GM21723 (cell line): ENCODE results near the gene TPSB2.
"Not testable (repeated sequence)": the region's sequence is repeated elsewhere in the genome, so short reads cannot be mapped to it uniquely, and the experiment has no call there.

Experiments used
- ATAC-seq: cut with Tn5 transposase; IDR thresholded peaks from one replicate; pipeline ENCODE4 v1.9.1; 2021; ENCODE audit warnings: mild to moderate bottlenecking, moderate library complexity; ENCODE audit not compliant: unreplicated experiment

TPSB2 gene

DNA sequence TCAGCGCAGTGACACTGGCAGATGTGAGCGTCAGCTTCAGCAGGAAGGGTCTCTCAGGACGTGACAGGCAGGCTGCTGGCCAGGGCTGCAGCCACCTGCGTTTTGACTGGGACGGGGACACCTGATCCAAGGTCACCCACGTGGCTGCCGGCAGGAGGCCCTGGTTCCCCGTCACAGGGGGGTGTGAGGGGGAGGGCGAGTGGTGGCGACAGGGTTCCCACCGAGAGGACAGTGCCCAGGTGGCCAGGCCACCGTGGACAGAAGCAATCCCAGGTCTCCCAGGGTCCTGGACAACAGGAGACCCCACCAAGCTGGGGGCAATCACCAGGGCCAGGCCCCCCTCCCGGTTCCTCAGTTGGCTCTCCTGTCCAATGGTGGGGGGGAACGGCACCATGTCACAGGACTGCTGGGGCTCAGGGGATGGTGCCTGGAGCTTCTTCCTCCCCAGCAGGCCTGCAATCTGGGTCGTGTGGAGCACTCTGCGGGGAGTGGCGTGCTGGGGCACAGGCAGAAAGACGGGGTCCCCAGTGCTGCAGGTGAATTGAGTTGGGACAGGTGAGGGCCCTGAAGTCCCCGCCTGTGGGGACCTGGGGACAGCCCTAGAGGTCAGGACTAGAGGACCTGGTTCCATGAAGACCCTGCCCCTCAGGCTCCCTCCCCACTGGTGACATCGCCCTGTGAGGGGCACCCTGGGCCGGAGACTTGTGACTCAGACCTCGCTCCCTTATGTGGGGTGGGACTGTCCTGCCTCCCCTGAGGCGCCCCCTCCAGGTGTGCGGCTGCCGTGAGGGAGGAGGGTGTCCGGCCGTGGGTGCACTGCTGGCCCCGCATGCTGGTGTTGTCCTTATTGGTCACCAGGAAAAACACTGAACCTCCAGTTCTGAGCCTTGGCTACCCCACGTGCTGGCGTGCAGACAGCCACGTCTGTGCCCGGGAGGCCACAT is 14.2 kb upstream of the TPSB2 start:
- not testable (repeated sequence) for ATAC-seq

DNA sequence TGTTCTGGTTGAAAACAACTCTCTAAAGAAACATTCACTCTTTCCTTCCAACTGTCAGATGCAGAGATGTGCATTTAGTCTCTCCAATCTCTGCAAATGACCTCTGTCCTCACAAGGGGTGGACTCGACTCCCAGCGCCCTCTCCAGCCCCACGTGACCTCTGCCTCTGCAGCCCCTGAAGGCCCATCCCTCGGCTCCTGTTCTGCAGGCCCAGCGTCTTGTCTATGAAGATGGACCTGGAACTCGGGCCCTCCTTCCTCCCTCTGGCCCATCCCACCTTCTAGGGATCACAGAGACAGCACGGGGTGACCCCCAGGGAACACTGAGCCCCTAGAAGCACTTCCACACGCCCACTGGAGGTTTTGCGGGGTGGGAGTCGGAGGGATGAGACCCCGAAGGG is 13.4 kb upstream of the TPSB2 start:
- not testable (repeated sequence) for ATAC-seq

DNA sequence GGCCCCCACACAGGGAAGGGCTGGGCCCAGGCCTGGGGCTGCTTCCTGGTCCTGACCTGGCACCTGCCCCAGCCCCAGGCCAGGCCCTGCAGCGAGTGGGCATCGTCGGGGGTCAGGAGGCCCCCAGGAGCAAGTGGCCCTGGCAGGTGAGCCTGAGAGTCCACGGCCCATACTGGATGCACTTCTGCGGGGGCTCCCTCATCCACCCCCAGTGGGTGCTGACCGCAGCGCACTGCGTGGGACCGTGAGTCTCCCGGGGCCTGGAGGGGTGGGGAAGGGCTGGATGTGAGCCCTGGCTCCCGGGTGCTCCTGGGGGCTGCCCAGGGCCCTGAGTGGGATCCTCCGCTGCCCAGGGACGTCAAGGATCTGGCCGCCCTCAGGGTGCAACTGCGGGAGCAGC is 11.1 kb upstream of the TPSB2 start:
- not testable (repeated sequence) for ATAC-seq

DNA sequence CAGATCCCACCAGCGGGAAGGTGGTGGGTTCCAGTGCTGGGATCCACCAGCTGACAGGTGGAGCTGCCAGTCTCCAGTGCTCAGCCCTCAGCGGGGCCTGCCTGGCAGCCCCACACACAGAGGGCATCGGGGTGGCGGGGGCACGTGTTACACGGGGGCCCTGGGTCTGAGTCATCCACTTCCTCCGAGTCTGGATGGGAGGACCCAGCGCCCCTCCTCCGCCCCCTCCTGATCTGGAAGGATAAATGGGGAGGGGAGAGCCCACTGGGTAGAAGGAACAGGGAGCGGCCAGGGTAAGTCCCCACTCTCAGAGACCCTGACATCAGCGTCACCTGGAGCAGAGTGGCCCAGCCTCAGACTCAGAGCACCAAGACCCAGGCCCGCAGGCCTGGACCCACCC is 10.5 kb upstream of the TPSB2 start, which contains the start of gene TPSAB1:
TPSAB1 (plus strand) TSS at position 270 of the 400 bp plus-strand sequence. CDS start 234 bp downstream, outside the sequence.
- ATAC-seq = not testable (repeated sequence)

DNA sequence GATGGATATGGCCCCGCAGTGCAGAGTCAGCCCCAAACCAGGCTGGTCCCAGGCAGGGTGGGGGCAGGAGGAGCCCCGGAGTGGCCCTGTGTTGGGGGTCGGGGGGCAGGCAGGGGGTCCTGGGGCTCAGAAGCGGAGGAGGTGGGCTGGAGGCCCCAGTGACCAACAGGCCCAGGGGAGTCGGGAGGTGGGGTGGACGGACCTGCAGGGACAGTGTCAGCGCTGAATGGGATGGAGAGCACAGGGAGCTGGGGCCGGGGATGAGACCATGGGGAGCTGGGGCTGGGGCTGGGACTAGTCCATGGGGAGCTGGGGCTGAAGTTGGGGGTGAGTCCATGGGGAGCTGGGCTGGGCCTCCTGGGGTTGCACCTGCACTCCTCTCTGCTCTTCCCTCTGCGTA is 9.6 kb upstream of the TPSB2 start:
- not testable (repeated sequence) for ATAC-seq

DNA sequence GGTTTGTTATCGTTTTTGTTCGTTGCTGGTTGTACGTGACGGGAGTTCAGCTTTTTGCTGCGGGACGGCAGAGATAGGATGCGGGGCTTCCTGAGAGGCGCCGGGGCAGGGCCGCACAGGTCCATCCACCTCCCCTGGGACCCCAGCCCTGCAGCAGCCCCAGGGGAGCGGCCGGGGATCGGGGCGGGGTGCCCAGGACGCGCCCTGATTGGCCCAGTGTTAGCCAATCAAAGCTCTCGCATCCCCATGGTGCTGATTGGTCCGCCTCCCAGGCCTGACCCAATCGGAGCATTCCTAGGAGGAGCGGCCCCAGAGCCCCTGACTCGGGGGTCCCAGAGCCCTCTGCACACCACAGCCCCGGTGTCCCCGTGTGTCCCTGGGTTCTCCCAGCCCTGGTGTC is 8.9 kb upstream of the TPSB2 start:
- ATAC-seq = not testable (repeated sequence)

DNA sequence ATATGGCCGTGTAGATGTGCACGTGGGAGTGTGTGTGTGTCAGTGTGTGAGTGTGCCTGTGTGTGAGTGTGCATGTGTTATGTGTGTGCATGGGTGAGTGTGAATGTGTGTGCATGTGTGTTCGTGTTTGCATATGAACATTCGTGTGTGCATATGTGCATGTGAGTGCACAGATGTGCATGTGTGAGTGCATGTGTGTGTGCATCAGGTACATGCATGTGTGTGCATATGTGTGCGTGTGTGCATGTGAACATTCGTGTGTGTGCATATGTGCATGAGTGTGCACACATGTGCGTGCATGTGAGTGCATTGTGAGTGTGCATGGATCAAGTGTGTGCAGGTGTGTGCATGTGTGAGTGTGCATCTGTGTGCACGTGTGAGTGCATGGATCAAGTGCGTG is 8.0 kb upstream of the TPSB2 start:
- no peak for ATAC-seq

DNA sequence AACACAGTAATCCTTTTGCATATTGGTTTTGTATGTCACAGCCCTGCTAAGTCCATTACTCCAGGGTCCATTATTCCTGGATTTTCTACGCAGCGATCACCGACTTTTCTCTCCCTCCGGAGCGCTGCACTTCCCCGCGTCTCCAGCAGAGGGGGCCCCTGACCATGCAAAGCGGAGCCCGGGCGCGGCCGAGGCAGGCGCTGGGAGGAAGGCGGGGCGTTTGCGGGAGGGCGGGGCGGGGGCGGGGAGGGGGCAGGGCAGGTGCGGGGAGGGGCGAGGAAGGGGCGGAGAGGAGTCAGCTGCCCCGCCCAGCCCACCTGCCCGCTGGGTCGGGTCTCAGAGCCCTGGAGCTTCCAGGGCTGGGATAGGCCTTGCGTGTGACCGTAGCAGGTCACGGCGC is 6.7 kb upstream of the TPSB2 start:
- ATAC-seq = not testable (repeated sequence)

DNA sequence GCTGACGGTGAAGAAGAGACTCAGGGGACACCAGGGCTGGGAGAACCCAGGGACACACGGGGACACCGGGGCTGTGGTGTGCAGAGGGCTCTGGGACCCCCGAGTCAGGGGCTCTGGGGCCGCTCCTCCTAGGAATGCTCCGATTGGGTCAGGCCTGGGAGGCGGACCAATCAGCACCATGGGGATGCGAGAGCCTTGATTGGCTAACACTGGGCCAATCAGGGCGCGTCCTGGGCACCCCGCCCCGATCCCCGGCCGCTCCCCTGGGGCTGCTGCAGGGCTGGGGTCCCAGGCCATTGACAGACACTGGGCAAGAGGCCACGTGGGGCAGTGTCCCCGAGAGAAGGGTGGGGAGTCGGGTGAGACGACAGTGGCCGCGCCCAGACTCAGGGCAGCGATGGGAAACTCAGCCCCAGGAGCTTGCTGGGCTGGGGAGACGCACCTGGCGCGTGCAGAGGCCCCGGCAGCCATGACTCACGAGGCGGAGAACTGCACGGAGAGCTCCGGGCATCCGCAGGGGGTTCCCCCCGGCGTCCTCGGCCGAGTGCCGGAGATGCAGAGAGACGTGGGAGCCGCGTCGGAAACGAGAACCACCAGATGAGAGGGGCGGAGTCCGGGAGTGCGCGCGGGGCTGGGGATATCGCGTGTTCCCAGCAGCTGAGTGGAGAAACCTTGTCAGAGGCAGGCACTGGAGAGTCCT is 2.2 kb upstream of the TPSB2 start:
- not testable (repeated sequence) for ATAC-seq

DNA sequence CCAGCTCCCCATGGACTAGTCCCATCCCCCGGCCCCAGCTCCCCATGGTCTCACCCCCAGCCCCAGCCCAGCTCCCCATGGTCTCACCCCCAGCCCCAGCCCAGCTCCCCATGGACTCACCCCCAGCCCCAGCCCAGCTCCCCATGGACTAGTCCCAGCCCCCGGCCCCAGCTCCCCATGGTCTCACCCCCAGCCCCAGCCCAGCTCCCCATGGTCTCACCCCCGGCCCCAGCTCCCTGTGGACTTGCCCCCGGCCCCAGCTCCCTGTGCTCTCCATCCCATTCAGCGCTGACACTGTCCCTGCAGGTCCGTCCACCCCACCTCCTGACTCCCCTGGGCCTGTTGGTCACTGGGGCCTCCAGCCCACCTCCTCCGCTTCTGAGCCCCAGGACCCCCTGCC is 1.3 kb upstream of the TPSB2 start:
- not testable (repeated sequence) for ATAC-seq

DNA sequence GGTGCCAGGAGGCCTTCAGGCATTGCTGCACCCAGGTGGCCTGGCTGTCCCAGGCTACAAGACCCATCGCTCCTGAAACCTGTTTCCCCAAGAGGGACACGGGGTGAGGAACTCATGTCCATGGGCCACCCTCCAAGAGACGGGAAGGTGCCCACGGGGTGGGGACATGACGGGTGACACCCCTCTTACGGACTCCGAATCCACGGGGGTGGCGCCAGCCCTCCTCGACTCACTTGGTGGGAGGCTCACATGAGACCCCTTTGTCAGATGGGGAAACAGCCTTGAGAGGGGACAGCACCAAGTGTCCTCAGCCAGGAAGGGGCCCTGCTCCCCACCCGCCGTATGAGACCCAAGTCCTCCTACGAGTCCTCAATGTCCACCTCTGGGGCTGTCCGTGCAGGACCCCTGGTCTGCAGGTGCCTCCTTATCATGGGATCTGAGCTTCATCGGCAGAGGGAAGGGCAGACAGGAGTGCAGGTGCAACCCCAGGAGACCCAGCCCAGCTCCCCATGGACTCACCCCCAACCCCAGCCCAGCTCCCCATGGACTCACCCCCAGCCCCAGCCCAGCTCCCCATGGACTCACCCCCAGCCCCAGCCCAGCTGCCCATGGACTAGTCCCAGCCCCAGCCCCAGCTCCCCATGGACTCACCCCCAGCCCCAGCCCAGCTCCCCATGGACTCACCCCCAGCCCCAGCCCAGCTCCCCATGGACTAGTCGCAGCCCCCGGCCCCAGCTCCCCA is 658 bp upstream of the TPSB2 start:
- ATAC-seq = not testable (repeated sequence)

DNA sequence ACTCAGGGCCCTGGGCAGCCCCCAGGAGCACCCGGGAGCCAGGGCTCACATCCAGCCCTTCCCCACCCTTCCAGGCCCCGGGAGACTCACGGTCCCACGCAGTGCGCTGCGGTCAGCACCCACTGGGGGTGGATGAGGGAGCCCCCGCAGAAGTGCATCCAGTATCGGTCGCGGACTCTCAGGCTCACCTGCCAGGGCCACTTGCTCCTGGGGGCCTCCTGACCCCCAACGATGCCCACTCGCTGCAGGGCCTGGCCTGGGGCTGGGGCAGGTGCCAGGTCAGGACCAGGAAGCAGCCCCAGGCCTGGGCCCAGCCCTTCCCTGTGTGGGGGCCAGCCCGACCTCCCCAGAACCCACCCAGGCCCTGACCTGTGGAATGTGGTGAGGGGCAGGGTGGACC is 508 bp downstream of the TPSB2 start:
- not testable (repeated sequence) for ATAC-seq

DNA sequence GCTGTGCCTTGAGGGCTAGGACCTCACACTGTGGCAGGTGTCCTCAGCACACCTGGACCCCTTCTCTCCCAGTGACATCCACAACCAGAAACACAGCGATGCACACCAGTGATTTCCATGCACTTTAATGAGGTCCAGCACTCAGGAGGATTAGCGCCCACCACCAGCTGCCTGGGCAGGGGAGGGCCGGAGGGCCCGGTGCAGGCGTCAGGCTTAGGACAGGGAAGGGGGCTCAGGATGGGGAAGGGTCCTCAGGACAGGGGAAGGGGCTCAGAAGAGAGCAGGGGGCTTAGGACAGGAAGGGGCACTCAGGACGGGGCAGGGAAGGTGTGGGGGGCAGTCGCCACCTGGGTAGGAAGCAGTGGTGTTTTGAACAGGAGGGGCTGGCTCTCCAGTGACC is 1.8 kb downstream of the TPSB2 start:
- ATAC-seq = not testable (repeated sequence)

DNA sequence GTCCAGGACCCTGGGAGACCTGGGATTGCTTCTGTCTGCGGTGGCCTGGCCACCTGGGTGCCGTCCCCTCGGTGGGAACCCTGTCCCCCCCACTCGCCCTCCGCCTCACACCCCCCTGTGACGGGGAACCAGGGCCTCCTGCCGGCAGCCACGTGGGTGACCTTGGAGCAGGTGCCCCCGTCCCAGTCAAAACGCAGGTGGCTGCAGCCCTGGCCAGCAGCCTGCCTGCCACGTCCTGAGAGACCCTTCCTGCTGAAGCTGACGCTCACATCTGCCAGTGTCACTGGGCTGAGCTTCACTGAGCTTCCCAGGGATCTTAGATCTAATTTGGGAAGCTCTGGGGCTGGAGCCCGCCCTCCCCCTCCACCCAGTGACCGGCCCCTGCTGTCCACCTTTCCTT is 3.3 kb downstream of the TPSB2 start:
- ATAC-seq = not testable (repeated sequence)

DNA sequence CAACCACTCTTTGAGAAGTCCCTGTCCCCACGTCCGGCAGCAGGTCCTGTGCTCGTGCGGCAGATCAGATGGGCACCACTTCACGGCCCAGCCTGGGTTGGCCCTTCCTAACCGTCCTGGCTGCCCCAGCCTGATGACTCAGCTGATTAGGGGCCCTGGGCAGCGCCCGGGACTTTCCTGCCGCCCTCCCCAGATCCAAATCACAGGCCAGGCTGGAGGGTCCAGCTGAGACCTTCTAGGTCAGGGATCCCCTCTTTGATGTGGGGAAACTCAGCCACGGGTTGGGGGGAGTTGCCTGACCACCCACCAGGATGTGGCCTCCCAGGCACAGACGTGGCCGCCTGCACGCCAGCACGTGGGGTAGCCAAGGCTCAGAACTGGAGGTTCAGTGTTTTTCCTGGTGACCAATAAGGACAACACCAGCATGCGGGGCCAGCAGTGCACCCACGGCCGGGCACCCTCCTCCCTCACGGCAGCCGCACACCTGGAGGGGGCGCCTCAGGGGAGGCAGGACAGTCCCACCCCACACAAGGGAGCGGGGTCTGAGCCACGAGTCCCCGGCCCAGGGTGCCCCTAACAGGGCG is 4.2 kb downstream of the TPSB2 start:
- ATAC-seq = not testable (repeated sequence)

DNA sequence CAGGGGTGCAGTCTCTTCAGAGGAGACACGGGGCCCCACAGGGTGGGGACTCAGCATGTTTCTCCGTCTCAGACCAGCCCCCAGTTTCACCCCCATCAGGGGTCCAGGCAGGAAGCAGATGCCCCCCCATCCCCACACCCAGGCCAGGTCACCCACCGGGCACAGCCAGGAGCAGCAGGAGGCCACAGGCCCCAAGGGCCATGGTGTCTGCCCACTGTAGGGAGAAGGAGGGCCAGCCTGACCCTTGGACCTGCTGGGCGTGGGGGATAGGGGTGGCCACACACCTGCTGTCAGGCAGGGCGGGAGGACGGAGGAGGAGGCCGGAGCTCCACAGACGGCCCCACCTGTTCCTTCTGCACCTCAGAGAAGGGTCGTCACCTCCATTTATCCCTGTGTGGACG is 4.9 kb downstream of the TPSB2 start, which contains the start of gene TPSG1:
TPSG1 (minus strand) TSS at position 218 of the 401 bp plus-strand sequence; CDS start at position 202, 16 bp downstream.
- no peak for ATAC-seq

DNA sequence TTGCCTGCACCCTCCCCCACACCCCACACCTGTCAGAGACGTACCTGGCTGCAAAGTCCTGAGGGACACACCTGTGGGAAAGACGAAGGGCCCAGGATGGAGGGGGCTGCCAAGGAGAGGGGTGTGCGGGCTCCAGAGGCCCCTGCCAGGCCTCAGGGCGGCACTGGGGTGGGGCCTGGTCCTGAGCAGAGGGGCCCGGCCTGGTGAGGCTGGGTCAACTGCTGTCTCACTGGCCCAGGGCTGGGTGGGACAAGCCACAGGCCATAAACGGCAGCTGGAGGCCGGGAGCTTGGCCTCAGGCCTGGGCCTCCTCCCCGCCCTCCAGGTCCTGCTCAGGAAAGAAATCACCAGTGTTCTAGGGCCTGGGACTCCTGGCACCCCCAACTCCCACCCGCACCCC is 5.4 kb downstream of the TPSB2 start:
- no peak for ATAC-seq

DNA sequence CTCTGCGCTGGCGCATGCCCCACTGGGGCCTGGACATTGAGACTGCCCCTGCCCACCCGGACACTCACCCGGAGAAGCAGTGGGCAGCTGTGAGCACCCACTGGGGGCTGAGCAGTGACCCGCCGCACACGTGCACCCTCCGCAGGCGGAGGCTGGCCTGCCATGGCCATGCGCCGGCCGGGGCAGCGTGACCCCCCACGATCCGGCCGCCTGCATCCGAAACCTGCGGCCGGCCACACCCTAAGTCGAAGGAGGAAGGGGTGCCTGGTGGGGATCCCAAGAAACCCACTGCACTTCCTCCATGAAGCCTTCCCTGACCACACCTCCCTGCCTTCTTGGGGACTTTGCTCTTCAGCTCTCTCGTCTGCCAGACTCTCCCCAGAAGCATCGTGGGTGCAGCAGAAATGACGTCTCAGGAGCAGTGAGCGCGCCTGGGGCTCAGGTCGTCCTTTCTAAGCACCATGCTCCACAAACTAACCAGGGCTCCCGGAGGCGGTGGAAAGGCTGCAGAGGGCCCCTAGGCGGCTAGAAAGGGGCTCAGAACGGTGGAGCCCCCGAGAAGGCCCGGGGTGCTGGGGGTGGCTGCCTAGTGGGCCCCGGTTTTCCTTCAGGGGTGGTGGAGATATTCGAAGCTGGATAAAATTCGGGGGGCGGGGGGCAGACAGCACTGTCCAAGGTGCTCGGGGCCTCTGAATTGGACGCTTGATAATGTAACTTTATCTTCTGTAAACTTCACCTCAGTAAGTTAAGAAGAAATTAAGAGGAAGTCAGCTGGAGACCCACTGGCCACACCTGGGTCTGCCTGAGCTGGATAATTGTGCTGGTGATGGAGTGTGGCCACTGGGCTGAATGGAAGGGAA is 6.4 kb downstream of the TPSB2 start:
- no peak for ATAC-seq

DNA sequence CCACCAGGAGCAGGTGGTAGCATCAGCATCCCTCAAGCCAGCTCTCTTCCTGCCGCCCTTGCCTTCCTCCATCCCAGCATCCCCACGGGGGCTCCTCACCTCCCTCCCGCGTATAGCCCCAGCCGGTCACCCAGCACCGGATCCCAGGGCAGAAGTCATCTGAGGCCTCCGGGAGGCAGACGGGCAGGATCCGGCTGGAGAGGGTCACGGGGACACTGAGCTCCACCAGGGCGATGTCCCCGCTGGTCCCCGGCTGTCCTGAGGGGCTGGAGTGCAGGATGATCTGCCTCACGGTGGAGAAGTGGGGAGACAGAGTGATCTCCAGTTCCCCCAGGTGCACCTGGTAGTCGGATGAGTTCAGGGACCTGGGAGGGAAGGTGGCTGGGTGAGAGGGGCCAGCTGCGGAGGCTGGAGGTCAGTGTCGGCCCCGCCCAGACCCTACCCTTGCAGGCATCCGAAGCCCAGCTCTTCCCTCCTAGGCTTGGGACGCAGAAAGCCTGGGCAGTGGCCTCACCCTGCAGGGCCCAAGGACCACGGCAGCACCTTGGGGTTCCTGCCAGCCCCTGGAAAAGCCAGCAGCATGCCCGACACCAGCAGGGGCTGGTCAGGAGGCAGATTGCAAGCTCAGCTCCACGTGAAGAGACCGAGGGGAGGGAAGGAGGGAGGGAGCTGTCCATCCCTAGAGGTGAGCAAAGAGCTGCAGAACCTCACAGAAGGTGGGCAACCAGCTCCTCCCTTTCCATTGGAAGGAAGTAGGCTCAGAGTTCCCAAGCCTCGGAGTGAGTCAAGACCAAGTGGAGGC is 7.2 kb downstream of the TPSB2 start:
- no peak for ATAC-seq
